Smooth muscle cell (in vitro differentiated cells): ENCODE measurements around the gene SMAD7. TPM values are rescaled to one million over a fixed set of nuclear protein-coding genes. Genes with fewer than 3 reads are reported as not detected.

Experiments used
- DNase-seq: peaks from one replicate; lab custom pipeline; 2025; ENCODE audit not compliant: unreplicated experiment; lab: John Stamatoyannopoulos, UW
- H2AFZ ChIP-seq: fragments of 200-600 bp; sonication (generic); 2 replicates; pipeline ENCODE4 v1.6.0; 2016; ENCODE audit warnings: antibody characterized with exemption, low read depth, mild to moderate bottlenecking
- H3F3A ChIP-seq: fragments of 200-600 bp; sonication (generic); 2 replicates; pipeline ENCODE4 v1.6.0; 2017; ENCODE audit warnings: antibody characterized with exemption, low read depth
- H3K27ac ChIP-seq: fragments of 200-600 bp; sonication (generic); 2 replicates; pipeline ENCODE4 v1.5.1; 2016; ENCODE audit warnings: low read depth, mild to moderate bottlenecking
- H3K27me3 ChIP-seq: fragments of 200-600 bp; sonication (generic); 2 replicates; pipeline ENCODE4 v1.6.1; 2016; ENCODE audit warnings: low read depth, mild to moderate bottlenecking
- H3K36me3 ChIP-seq: fragments of 200-600 bp; sonication (generic); 2 replicates; pipeline ENCODE4 v1.5.1; 2016; ENCODE audit warnings: low read depth
- H3K4me1 ChIP-seq: fragments of 200-600 bp; sonication (generic); 2 replicates; pipeline ENCODE4 v1.5.1; 2016; ENCODE audit warnings: low read depth
- H3K4me2 ChIP-seq: fragments of 200-600 bp; sonication (generic); 2 replicates; pipeline ENCODE4 v1.6.0; 2016; ENCODE audit warnings: mild to moderate bottlenecking
- H3K4me3 ChIP-seq: fragments of 200-600 bp; sonication (generic); 2 replicates; pipeline ENCODE4 v1.5.1; 2016; ENCODE audit warnings: mild to moderate bottlenecking
- H3K79me2 ChIP-seq: fragments of 200-600 bp; sonication (generic); 2 replicates; pipeline ENCODE4 v1.6.0; 2016; ENCODE audit warnings: low read depth, mild to moderate bottlenecking
- H3K9ac ChIP-seq: fragments of 200-600 bp; sonication (generic); 2 replicates; pipeline ENCODE4 v1.6.0; 2016; ENCODE audit warnings: low read depth
- H3K9me3 ChIP-seq: fragments of 200-600 bp; sonication (generic); replicated peaks from 2 replicates; pipeline ENCODE4 v1.5.1; 2016; ENCODE audit warnings: low read depth
- H4K20me1 ChIP-seq: fragments of 200-600 bp; sonication (generic); 2 replicates; pipeline ENCODE4 v1.6.0; 2016; ENCODE audit warnings: low read depth
- WGBS: methylation state at CpG from one replicate; pipeline ENCODE4 v1.1.7; 2016; ENCODE audit warnings: low lambda C conversion rate; 5-methylcytosine and 5-hydroxymethylcytosine counted together
- polyA plus RNA-seq: library from polyadenylated mRNA; unstranded; fragments of >200 nt; fragmentation: Nextera tagmentation; extraction: Ambion mirVana; gene quantifications from 2 replicates; pipeline ENCODE4 v1.2.1, GENCODE V29; 2016
- total RNA-seq: library from RNA; depleted of rRNA; stranded (reverse); fragments of >200 nt; gene quantifications from 2 replicates; pipeline ENCODE4 v1.2.3, GENCODE V29; 2014
- TF ChIP-seq, protein P1 (sequence below): fragments of 200-600 bp; sonication (generic); IDR thresholded peaks from 2 replicates; pipeline ENCODE4 v1.5.1; 2017; ENCODE audit warnings: borderline replicate concordance, mild to moderate bottlenecking, antibody characterized with exemption; ENCODE audit not compliant: insufficient read depth, poor library complexity, severe bottlenecking

The SMAD7 gene
- total and polyA plus RNA-seq, 2 experiments from 2014 or later: 114 to 134 TPM

DNA sequence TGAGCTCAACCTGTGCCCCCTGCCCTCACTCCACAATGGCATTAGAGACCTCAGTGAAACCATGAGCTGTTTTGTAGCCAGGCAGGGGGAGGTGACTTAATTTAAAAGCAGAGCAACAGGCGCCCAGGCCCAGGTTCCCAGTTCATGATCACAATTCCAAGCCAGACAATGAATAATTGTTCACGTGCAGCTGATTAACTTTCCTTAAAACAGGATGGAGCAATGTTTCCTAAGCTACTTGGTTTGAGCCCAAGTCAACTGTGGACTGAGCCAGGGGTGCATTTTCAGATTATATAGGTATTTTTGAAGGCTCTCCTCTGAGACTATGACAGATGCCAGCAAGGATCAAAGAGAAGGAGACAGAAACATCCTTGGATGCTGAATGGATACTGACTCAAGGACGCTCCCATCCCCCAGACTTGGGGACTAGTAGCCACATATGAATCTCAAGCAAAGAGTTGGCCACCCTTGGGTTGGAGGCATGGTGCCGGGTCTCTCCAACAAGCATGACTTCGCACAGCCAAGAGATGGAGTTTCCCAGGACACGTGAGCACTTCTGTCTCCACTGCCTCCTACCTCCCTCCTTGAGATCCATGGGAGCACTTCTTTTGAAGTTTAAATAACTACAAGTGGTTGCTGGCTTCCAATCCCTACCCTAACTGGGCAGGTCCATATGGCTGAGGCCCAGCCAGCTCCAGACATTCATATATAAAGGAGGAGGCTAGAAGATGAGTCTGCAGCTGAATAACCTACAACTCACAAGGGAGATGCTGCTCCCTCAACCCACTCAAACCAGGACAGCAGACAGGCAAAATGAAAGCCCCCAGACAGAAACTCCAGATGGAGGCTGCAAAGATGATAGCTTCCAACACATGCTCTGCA is 12.7 kb downstream of the SMAD7 start:
- no peak for DNase-seq
- no peaks in the 10 kb centered on the region for H3K9me3 ChIP-seq
- peaks cover 62% of the 10 kb centered on the region for H3F3A ChIP-seq
- peak overlapping the region; percentile 54 for H3K9ac ChIP-seq
- no peaks in the 10 kb centered on the region for H3K36me3 ChIP-seq
- peak overlapping the region; percentile 91 for H3K4me2 ChIP-seq
- peaks cover 98% of the 10 kb centered on the region for H3K79me2 ChIP-seq
- H3K4me3 ChIP-seq: peak overlapping the region; percentile 46
- H3K27ac ChIP-seq: peak overlapping the region; percentile 100
- H3K4me1 ChIP-seq: peaks cover 77% of the 10 kb centered on the region
- peaks cover 98% of the 10 kb centered on the region for H4K20me1 ChIP-seq
- H2AFZ ChIP-seq: no peak overlapping the region
- WGBS: 50% methylated on average over 6 of the region's 6 CpGs
- TF ChIP-seq, protein P1, sequence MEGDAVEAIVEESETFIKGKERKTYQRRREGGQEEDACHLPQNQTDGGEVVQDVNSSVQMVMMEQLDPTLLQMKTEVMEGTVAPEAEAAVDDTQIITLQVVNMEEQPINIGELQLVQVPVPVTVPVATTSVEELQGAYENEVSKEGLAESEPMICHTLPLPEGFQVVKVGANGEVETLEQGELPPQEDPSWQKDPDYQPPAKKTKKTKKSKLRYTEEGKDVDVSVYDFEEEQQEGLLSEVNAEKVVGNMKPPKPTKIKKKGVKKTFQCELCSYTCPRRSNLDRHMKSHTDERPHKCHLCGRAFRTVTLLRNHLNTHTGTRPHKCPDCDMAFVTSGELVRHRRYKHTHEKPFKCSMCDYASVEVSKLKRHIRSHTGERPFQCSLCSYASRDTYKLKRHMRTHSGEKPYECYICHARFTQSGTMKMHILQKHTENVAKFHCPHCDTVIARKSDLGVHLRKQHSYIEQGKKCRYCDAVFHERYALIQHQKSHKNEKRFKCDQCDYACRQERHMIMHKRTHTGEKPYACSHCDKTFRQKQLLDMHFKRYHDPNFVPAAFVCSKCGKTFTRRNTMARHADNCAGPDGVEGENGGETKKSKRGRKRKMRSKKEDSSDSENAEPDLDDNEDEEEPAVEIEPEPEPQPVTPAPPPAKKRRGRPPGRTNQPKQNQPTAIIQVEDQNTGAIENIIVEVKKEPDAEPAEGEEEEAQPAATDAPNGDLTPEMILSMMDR: no peak
- H3K27me3 ChIP-seq: no peaks in the 10 kb centered on the region

DNA sequence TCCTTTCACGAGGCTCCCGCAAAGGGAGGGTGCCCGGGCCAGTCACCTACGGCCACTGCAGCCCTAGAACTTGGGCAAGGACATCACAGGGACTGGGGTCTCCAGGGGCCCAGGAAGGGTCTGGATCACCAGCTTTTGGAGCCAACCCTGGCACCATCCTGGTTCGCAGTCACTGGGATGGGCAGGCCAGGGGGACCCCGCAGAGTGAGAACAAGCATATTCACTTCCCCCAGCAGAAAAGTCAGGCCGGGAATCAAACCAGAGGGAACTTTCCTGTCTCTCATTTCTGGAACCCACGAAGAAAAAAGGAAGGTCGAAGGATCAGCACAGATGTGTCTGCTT is 15.4 kb downstream of the SMAD7 start:
- Histone ChIP-seq H3K27me3 (no peaks in the 10 kb centered on the region), H3K36me3 (no peaks in the 10 kb centered on the region), H3K4me1 (peaks cover 93% of the 10 kb centered on the region), H3F3A (peaks cover 64% of the 10 kb centered on the region), H4K20me1 (peaks cover 100% of the 10 kb centered on the region), H3K9ac (peak overlapping the region; percentile 89), H3K4me3 (peak overlapping the region; percentile 24), H3K79me2 (peaks cover 100% of the 10 kb centered on the region), H3K4me2 (peak overlapping the region; percentile 86), H3K27ac (peak overlapping the region; percentile 100), H2AFZ (no peak overlapping the region), H3K9me3 (no peaks in the 10 kb centered on the region)
- no peak for DNase-seq
- TF ChIP-seq, protein P1: no peak
- WGBS: 54% methylated on average over 9 of the region's 9 CpGs

DNA sequence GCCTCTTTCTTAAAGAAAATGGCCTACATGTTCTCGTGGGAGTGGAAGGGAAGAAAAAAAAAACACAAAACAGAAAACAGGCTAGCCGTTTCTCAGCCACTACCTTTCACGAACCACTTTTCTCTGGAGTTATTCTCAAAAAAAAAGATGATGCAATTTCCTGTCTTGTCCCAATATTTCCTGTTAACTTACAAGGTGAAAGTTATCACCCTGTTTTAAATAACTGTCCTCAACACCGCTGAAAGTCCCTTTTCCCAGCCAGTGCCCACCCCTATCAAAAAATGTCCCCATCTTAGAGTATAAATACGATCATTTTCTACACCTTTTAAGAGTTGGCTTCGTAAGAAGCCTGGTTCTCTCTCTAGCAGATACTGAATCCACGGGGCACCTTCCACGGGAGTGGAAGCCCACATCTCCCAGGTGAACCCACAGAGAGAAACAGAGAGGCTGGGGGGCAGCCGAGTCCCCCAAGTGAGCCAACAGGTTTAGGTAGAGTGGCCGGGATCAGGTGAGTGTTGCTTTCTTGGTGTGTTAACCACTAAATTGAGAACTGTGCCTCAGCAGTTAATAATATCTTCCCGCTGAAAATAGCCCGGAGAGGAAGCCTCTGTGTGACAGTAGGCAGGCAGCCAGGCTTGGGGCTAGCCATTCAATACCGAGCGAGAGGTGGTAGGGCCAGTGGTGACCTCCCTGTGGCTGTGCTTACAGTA is 15.9 kb downstream of the SMAD7 start:
- Histone ChIP-seq H2AFZ (no peak overlapping the region), H3K27me3 (no peaks in the 10 kb centered on the region), H3K36me3 (no peaks in the 10 kb centered on the region), H3K9ac (peak overlapping the region; percentile 89), H4K20me1 (peaks cover 100% of the 10 kb centered on the region), H3F3A (peaks cover 60% of the 10 kb centered on the region), H3K4me1 (peaks cover 94% of the 10 kb centered on the region), H3K79me2 (peaks cover 100% of the 10 kb centered on the region), H3K4me2 (peak overlapping the region; percentile 86), H3K9me3 (no peaks in the 10 kb centered on the region), H3K27ac (peak overlapping the region; percentile 100), H3K4me3 (peak overlapping the region; percentile 24)
- TF ChIP-seq, protein P1: no peak
- 38% methylated on average over 14 of the region's 14 CpGs for WGBS
- DNase-seq: no peak
